Vagina (tissue), 2 donors: Measurements from ENCODE around the gene RIF1. TPM values are rescaled to one million over a fixed set of nuclear protein-coding genes. Genes with fewer than 3 reads are reported as not detected.

Source experiments
- DNase-seq, 2 donors: peaks; one replicate each; pipeline ENCODE4 v3.0.0-alpha.2; 2017; ENCODE audit errors: extremely low spot score in 2 of 2
- H3K27ac ChIP-seq: fragments of 200-600 bp; sonication (generic); one replicate; pipeline ENCODE4 v1.5.1; 2019
- H3K27me3 ChIP-seq: fragments of 200-600 bp; sonication (generic); one replicate; pipeline ENCODE4 v1.5.1; 2019
- H3K36me3 ChIP-seq, 2 donors: fragments of 200-600 bp; sonication (generic); one replicate each; pipeline ENCODE4 v1.5.1; 2017 to 2019
- H3K4me1 ChIP-seq: fragments of 200-600 bp; sonication (generic); one replicate; pipeline ENCODE4 v1.5.1; 2019
- H3K4me3 ChIP-seq, 2 donors: fragments of 200-600 bp; sonication (generic); 1 replicate in 1 of 2; 2 replicates in 1 of 2; pipeline ENCODE4 v1.5.1; 2016 to 2019
- H3K9me3 ChIP-seq: fragments of 200-600 bp; sonication (generic); one replicate; pipeline ENCODE4 v1.5.1; 2019
- CTCF ChIP-seq, 3 experiments: fragments of 450-650 bp in 2 of 3; fragments of 200-600 bp in 1 of 3; sonication (generic) in 1 of 3; IDR thresholded peaks; one replicate each; pipeline ENCODE4 v1.5.1; 2017 to 2019; ENCODE audit warnings: antibody characterized with exemption in 3 of 3, mild to moderate bottlenecking in 2 of 3, moderate library complexity in 2 of 3
- POLR2A ChIP-seq, 2 donors: fragments of 450-650 bp; IDR thresholded peaks; one replicate each; pipeline ENCODE4 v1.6.1; 2017; ENCODE audit warnings: antibody characterized with exemption in 2 of 2, mild to moderate bottlenecking in 2 of 2, moderate library complexity in 2 of 2
- POLR2AphosphoS5 ChIP-seq, 2 donors: sonication (generic); formaldehyde crosslinking; IDR thresholded peaks; one replicate each; pipeline ENCODE4 v1.9.0; 2017; ENCODE audit warnings: antibody characterized with exemption in 2 of 2, mild to moderate bottlenecking in 2 of 2, low read depth in 1 of 2; ENCODE audit not compliant: insufficient read depth in 1 of 2
- intact Hi-C: fragments of 100-400 bp; cut with DNase I; formaldehyde crosslinking; loops from one replicate; pipeline ENCODE4 v1.15.1; 2023
- total RNA-seq: library from RNA; depleted of rRNA; stranded (reverse); fragments of >200 nt; gene quantifications from one replicate; pipeline ENCODE4 v1.2.3, GENCODE V29; 2016

Gene RIF1
- total RNA-seq, 1 donor from 2014 or later, result 31.7 TPM

- intact Hi-C loops, result no loop called here
- Histone ChIP-seq H3K9me3 (no peaks in the 10 kb centered on the region), H3K27me3 (no peaks in the 10 kb centered on the region), H3K27ac (no peak overlapping the region), H3K4me3 (no peak overlapping the region), H3K4me1 (no peaks in the 10 kb centered on the region), H3K36me3 (peaks cover 0 to 2% of the 10 kb centered on the region in 2 donors)
- DNase-seq, result no peak
- TF ChIP-seq POLR2AphosphoS5 (IDR thresholded peaks at IDR 0.05; ENCODE audit: insufficient read depth in 1 of 2, low read depth in 1 of 2) (no peak), CTCF (IDR thresholded peaks at IDR 0.05) (no peak), POLR2A (IDR thresholded peaks at IDR 0.05) (no peak)
These were observed 72.5 kb downstream of the RIF1 start for GRCh38 chr2:151482171-151482725.

GRCh38 chr2:151483546-151483945, 73.8 kb downstream of the RIF1 start:
- Histone ChIP-seq H3K36me3 (no peaks in the 10 kb centered on the region), H3K4me1 (no peaks in the 10 kb centered on the region), H3K4me3 (no peak overlapping the region), H3K27me3 (no peaks in the 10 kb centered on the region), H3K27ac (no peak overlapping the region), H3K9me3 (no peaks in the 10 kb centered on the region)
- TF ChIP-seq CTCF (IDR thresholded peaks at IDR 0.05) (no peak), POLR2A (IDR thresholded peaks at IDR 0.05) (no peak), POLR2AphosphoS5 (IDR thresholded peaks at IDR 0.05; ENCODE audit: insufficient read depth in 1 of 2, low read depth in 1 of 2) (no peak)
- intact Hi-C loops, result no loop called here
- DNase-seq, result no peak

GRCh38 chr2:151484100-151484499, 74.4 kb downstream of the RIF1 start:
- no peak overlapping the region for H3K27ac ChIP-seq
- H3K27me3 ChIP-seq, result no peaks in the 10 kb centered on the region
- TF ChIP-seq CTCF (IDR thresholded peaks at IDR 0.05), result no peak
- no peak for TF ChIP-seq POLR2A (IDR thresholded peaks at IDR 0.05)
- no peak for TF ChIP-seq POLR2AphosphoS5 (IDR thresholded peaks at IDR 0.05; ENCODE audit: insufficient read depth in 1 of 2, low read depth in 1 of 2)
- intact Hi-C loops, result no loop called here
- H3K36me3 ChIP-seq, result no peaks in the 10 kb centered on the region
- no peak overlapping the region for H3K4me3 ChIP-seq
- no peaks in the 10 kb centered on the region for H3K4me1 ChIP-seq
- H3K9me3 ChIP-seq, result no peaks in the 10 kb centered on the region
- DNase-seq, result no peak

- DNase-seq, result no peak
- intact Hi-C loops, result no loop called here
These were observed 76.4 kb downstream of the RIF1 start for GRCh38 chr2:151486053-151486452.

More at GRCh38 chr2:151486053-151486452, 76.4 kb downstream of the RIF1 start:
- Histone ChIP-seq H3K9me3 (no peaks in the 10 kb centered on the region), H3K4me3 (no peak overlapping the region), H3K27ac (no peak overlapping the region), H3K36me3 (no peaks in the 10 kb centered on the region), H3K27me3 (no peaks in the 10 kb centered on the region), H3K4me1 (no peaks in the 10 kb centered on the region)
- TF ChIP-seq POLR2AphosphoS5 (IDR thresholded peaks at IDR 0.05; ENCODE audit: insufficient read depth in 1 of 2, low read depth in 1 of 2) (no peak), POLR2A (IDR thresholded peaks at IDR 0.05) (no peak), CTCF (IDR thresholded peaks at IDR 0.05) (no peak)
